ENCODE data around the gene XKR7.
A peak's percentile ranks its signal among the peaks of the same experiment; 100 is the strongest.
"Not testable (repeated sequence)": the region's sequence is repeated elsewhere in the genome, so short reads cannot be mapped to it uniquely, and the experiment has no call there.

The XKR7 gene, protein sequence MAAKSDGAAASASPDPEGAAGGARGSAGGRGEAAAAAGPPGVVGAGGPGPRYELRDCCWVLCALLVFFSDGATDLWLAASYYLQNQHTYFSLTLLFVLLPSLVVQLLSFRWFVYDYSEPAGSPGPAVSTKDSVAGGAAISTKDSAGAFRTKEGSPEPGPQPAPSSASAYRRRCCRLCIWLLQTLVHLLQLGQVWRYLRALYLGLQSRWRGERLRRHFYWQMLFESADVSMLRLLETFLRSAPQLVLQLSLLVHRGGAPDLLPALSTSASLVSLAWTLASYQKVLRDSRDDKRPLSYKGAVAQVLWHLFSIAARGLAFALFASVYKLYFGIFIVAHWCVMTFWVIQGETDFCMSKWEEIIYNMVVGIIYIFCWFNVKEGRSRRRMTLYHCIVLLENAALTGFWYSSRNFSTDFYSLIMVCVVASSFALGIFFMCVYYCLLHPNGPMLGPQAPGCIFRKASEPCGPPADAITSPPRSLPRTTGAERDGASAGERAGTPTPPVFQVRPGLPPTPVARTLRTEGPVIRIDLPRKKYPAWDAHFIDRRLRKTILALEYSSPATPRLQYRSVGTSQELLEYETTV

DNA sequence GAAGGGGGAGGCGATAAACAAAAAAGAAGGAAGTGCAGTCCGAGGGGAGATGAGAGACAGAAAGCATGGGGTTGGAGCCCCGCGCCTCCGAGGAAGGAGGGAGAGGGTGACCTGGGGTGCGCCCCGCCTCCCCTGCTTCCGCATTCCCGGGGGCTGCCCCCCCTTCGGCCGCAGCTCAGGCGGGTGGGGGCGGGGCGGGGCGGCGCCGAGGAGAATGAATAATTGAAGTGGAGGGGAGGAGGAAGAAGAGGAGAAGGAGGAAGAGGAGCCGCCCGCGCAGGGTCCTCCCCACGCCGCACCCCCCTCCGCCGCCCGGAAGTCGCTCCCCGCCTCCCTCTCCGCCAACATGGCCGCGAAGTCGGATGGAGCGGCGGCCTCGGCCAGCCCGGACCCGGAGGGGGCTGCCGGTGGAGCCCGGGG is at the start of gene XKR7:
XKR7 (plus strand) TSS at position 322 of the 420 bp plus-strand sequence; CDS start at position 347, 25 bp downstream.
- Mint-ChIP-seq H3K9me3 (no peaks in the 10 kb centered on the region), H3K27ac (peak within 1 kb of the TSS; percentile 65), H3K27me3 (peaks cover 45% of the 10 kb centered on the region), H3K36me3 (peaks cover 2% of the 10 kb centered on the region), H3K4me3 (peak within 1 kb of the TSS; percentile 89), H3K4me1 (peaks cover 9% of the 10 kb centered on the region)

DNA sequence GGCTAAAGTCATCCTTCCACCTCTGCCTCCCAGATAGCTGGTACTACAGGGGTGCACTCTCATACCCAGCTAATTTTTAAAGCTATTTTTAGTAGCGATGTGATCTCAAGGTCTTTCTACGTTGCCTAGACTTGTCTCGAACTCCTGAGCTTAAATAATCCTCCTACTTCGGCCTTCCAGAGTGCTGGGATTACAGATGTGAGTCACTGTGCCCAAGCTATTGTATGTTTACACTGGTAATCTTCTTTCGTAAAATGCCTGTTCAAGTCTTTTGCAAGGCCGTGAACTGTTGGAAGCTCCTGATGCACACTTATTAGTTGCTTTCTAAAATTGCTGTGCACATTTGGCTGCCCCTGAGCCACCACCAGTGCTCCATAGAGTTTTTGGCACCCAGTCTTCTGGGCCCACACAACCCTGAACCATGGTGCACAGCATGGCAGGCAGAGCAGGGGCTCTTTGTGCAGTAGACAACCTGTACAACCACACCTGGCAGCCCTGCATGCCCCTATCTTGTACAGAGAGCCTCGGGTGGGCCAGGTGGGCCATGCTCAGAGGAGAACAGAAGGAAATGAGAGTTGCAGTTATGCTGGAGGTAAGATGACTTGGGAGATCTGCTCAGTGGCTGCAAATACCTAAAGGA is 49.4 kb upstream of the XKR7 start:
- H3K36me3 Mint-ChIP-seq: no peaks in the 10 kb centered on the region
- H3K4me1 Mint-ChIP-seq: no peaks in the 10 kb centered on the region
- peaks cover 2% of the 10 kb centered on the region for H3K27me3 Mint-ChIP-seq
- no peak overlapping the region for H3K27ac Mint-ChIP-seq
- no peak overlapping the region for H3K4me3 Mint-ChIP-seq
- no peaks in the 10 kb centered on the region for H3K9me3 Mint-ChIP-seq

DNA sequence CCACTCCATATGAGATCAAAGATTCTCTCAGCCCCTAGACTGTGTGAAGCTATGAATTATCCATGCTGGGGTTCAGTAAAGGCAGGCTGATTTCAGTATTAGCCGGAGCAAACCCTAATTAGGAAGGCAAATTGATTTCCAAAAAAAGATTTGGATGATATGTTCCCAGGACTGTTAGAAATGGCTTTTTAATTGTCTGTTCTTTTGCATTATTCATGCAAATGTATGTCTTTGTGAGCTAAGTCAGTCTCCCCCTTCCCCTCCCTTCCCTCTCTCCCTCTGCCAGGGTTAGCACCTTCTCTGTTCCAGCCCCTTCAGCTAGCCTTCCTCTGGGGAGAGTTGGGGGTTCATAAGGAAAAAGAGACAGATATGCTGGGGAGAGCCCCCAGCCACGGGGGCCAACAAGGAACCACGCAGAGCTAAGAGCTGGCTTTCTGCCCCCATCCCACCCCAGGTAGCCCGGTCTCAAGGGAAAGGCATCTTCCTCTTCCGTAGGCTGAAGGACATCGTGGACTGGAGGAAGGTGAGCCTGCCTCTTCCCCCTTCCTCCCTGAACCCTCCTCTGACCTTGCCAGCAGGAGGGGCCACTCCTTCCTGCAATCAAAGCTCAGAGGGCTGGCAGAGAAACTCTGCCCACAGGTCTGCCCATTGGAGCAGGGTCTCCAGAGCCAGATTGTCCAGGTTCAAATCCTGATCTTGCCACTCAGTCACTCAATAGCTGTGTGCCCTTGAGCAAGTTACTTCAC is 48.4 kb upstream of the XKR7 start:
- Mint-ChIP-seq H3K4me1 (no peaks in the 10 kb centered on the region), H3K4me3 (no peak overlapping the region), H3K9me3 (no peaks in the 10 kb centered on the region), H3K27ac (no peak overlapping the region), H3K27me3 (peaks cover 4% of the 10 kb centered on the region), H3K36me3 (no peaks in the 10 kb centered on the region)

DNA sequence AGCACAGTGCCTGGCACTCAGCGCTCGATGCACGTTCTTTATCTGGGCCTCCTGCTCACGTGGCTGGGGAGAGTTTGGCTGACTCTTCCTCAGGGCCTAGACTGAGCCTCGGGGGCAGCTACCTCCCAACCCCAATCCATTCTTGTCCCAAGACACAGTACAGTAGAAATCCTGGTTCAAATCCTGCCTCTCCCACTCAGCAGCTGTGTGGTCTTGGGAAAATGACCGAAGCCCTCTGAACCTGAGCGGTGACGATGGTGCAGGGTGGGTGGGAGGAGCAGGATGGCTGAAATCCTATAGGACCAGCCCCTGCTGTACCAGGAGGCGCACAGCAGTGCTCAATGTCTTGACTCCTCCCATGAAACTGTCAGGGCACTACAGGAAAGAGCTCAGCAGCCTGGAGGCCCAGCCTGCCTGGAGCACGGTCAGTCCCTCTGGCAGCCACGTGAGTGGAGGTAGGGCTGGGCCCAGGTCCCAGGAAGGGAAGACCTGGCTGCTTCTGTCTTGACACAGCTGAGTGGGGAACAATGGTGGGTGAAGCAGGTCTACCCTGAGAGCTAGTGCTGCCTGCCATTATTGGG is 47.6 kb upstream of the XKR7 start:
- Mint-ChIP-seq H3K27ac (no peak overlapping the region), H3K4me3 (no peak overlapping the region), H3K4me1 (no peaks in the 10 kb centered on the region), H3K36me3 (no peaks in the 10 kb centered on the region), H3K9me3 (no peaks in the 10 kb centered on the region), H3K27me3 (peaks cover 6% of the 10 kb centered on the region)

DNA sequence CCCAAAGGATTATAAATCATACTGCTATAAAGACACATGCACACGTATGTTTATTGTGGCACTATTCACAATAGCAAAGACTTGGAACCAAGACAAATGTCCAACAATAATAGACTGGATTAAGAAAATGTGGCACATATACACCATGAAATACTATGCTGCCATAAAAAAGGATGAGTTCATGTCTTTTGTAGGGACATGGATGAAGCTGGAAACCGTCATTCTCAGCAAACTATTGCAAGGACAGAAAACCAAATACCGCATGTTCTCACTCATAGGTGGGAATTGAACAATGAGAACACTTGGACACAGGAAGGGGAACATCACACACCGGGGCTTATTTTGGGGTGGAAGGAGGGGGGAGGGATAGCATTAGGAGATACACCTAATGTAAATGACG is 46.5 kb upstream of the XKR7 start:
- H3K4me1 Mint-ChIP-seq, H3K36me3 Mint-ChIP-seq, H3K27me3 Mint-ChIP-seq, H3K4me3 Mint-ChIP-seq, H3K27ac Mint-ChIP-seq, H3K9me3 Mint-ChIP-seq: not testable (repeated sequence)

DNA sequence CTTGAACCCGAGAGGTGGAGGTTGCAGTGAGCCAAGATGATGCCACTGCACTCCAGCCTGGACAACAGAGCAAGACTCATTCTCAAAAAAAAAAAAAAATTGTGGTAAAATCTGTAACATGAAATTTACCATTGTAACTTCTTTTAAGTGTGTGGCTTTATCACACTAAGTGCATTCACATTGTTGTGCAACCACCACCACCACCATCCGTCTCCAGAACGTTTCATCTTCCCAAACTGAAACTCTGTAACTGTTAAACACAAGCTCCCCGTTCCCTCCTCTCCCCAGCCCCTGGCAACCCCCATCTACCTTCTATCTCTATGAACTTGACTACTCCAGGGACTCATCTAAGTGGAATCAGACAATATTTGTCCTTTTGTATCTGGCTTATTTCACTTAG is 45.8 kb upstream of the XKR7 start:
- Mint-ChIP-seq H3K9me3 (no peaks in the 10 kb centered on the region), H3K4me1 (no peaks in the 10 kb centered on the region), H3K4me3 (no peak overlapping the region), H3K27me3 (peaks cover 6% of the 10 kb centered on the region), H3K27ac (no peak overlapping the region), H3K36me3 (no peaks in the 10 kb centered on the region)

DNA sequence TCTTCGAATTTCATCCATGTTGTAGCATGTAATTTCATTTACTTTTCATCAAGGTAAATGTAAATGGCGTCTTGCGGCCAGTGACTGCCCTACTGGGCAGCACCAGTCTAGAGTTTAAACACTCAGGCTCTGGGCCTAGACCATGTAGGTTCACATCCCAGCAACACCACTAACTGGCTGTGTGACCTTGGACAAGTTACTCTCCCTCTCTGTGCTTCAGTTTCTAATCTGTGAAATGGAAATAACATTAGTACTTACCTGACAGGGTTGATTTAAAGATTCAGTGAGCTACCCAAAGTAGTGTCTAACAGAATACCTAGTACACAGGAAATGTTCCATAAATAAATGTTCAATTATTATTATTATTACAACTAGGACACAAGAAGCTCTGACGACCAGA is 45.4 kb upstream of the XKR7 start:
- Mint-ChIP-seq H3K27me3 (peaks cover 6% of the 10 kb centered on the region), H3K27ac (no peak overlapping the region), H3K36me3 (no peaks in the 10 kb centered on the region), H3K4me1 (no peaks in the 10 kb centered on the region), H3K4me3 (no peak overlapping the region), H3K9me3 (no peaks in the 10 kb centered on the region)

DNA sequence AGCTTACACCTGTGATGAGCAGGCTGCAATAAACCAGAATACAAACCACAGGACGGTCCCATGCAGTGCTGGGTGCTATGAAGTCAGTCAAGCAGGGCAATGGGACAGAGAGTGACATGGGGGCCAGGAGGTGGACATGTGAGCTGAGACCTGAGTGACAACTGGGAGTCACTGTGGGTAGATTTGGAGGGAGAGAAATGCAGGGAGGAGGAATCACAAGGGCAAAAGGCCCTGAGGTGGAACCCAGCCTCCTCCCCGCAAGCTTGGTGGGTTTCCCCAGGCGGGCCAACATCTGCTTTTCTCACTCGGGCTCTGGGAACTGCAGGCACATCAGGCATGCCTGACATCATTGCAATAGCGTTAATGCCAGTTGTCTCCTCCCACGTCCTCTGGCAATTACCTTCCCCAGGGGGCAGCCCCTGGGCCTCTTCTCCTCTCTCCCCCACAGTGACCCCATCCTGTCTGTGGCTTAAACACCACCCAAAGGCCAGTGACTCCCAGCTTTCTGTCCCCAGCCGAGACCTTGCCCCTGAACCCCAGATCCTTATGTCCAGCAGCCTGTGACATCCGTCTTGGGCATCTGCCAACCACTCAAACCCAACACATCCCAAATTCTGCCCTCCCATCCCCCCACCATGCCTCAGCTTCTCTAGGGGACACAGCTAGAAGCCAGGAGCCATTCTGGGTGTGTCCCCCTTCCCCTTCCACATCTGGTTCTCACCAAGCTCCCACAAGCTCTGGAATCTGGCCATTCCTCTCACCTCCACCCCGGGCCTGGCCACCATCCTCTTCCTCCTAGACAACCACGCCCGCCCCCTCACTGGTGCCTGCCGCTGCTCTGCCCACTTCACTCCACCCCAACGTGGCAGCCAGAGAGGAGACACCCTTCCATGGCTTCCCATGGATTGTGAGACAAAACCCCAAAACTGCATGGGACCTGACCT is 44.3 kb upstream of the XKR7 start:
- H3K4me1 Mint-ChIP-seq: no peaks in the 10 kb centered on the region
- H3K27ac Mint-ChIP-seq: no peak overlapping the region
- H3K36me3 Mint-ChIP-seq: no peaks in the 10 kb centered on the region
- H3K9me3 Mint-ChIP-seq: no peaks in the 10 kb centered on the region
- H3K4me3 Mint-ChIP-seq: no peak overlapping the region
- peaks cover 4% of the 10 kb centered on the region for H3K27me3 Mint-ChIP-seq

DNA sequence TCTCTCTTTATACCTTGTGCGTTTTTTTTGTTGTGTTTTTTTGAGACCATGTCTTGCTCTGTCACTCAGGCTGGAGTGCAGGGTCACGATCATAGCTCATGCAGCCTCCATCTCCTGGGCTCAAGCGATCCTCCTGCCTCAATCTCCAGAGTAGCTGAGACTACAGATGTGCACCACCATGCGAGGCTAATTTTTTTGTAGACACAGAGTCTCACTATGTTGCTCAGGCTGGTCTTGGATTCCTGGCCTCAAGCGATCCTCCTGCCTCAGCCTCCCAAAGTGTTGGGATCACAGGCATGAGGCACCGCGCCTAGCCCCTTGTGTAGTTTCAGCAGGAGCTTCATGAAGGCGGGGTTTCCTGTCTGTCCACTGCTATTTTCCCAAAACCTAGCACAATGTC is 43.4 kb upstream of the XKR7 start:
- H3K4me1 Mint-ChIP-seq: no peaks in the 10 kb centered on the region
- peaks cover 4% of the 10 kb centered on the region for H3K27me3 Mint-ChIP-seq
- no peaks in the 10 kb centered on the region for H3K9me3 Mint-ChIP-seq
- no peak overlapping the region for H3K27ac Mint-ChIP-seq
- no peaks in the 10 kb centered on the region for H3K36me3 Mint-ChIP-seq
- no peak overlapping the region for H3K4me3 Mint-ChIP-seq

DNA sequence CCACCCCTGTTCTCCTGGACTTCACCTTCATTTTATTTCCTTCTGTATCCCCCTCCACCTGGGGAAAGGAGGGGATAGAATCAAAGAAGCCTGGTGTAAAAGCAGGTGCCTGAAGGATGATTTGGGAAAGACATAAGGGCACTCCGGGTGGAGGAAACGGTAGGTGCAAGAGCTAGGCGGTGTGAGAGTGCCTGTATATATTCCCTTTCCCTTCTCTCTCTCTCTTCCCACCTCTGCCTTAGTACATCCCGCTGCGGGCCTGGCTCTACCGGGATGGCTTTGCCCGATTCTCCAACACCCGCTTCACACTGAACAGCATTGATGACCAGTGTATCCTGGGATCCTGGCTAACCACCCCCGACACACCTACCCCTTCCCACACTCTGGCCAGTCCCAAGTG is 42.3 kb upstream of the XKR7 start:
- H3K9me3 Mint-ChIP-seq: no peaks in the 10 kb centered on the region
- H3K4me3 Mint-ChIP-seq: no peak overlapping the region
- no peaks in the 10 kb centered on the region for H3K4me1 Mint-ChIP-seq
- no peaks in the 10 kb centered on the region for H3K36me3 Mint-ChIP-seq
- H3K27ac Mint-ChIP-seq: no peak overlapping the region
- peaks cover 4% of the 10 kb centered on the region for H3K27me3 Mint-ChIP-seq

DNA sequence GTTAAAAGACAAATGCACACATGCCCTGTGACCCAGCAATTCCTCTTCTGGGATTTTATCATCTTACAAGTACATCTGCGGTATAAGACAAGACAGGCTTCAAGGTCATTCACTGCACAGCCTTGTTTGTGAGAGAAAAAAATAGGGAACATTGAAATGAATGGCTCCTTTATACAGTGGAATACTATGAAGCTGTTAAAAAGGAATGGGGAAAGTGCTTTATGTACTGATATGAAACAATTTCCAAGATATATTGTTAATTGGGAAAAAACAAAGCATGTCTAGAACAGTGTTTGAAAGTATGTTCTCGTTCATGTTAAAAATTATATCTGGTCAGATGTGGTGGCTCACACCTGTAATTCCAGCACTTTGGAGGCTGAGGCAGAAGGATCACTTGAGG is 41.5 kb upstream of the XKR7 start:
- Mint-ChIP-seq H3K9me3 (no peaks in the 10 kb centered on the region), H3K4me3 (no peak overlapping the region), H3K27ac (no peak overlapping the region), H3K4me1 (no peaks in the 10 kb centered on the region), H3K27me3 (peaks cover 4% of the 10 kb centered on the region), H3K36me3 (no peaks in the 10 kb centered on the region)

DNA sequence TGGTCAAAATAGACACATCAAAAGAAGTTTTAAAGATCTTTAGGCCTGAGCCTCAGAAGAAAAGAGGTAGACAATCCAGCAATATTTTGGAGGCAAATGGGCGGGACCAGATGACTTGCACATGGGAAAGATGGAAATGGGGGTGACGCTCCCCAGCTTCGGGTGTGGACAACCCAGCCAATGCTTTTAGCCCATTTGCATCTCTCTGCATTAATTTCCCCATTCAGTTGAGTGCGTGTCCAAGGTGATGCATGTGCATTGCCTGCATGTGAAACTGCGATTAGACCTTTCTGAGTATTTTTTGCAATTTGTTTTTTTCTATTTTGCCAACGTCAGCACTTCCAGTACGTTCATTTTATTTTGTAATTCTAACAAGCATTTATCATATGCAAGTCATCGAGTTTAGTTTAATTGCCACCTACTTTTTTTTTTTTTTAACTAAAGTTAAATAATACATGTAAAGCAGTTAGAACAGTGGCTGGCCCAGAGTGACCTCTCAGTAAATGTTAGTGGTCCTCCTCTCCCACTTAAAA is 40.3 kb upstream of the XKR7 start:
- Mint-ChIP-seq H3K36me3 (no peaks in the 10 kb centered on the region), H3K4me3 (no peak overlapping the region), H3K9me3 (no peaks in the 10 kb centered on the region), H3K27me3 (peaks cover 4% of the 10 kb centered on the region), H3K4me1 (no peaks in the 10 kb centered on the region), H3K27ac (no peak overlapping the region)

DNA sequence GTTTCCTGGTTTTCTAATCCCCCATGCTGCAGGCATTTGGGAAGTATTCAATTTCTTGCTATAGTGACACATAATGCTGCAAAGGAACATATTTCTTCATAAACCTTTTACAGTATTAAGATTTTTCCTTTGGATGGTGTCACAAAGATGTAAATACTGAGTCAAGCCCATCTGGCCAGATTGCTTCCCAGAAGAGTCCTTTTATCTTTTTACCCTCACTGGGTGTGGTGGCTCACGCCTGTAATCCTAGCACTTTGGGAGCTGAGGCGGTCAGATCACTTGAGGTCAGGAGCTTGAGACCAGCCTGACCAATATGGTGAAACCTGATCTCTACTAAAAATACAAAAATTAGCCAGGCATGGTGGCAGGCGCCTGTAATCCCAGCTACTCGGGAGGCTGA is 38.3 kb upstream of the XKR7 start:
- H3K4me1 Mint-ChIP-seq, H3K9me3 Mint-ChIP-seq, H3K36me3 Mint-ChIP-seq: not testable (repeated sequence)

DNA sequence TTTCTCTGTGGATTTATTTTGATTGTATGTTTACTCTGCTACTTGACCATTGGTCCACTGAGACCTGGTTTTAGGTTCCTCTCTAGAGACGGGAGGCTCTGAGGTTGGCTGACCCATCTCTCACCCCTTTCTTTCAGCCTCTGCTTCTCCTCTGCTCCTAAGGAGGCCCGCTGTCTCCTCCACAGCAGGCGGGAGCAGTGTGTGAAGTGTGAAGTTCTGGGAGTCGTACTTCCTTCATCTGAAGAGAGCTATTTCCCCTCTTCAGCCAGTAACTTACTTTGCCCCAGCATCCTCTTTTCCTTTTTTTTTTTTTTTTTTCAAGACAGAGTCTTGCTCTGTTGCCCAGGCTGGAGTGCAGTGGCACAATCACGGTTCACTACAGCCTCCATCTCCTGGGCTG is 37.2 kb upstream of the XKR7 start:
- no peaks in the 10 kb centered on the region for H3K4me1 Mint-ChIP-seq
- H3K27ac Mint-ChIP-seq: no peak overlapping the region
- H3K9me3 Mint-ChIP-seq: no peaks in the 10 kb centered on the region
- H3K4me3 Mint-ChIP-seq: no peak overlapping the region
- H3K27me3 Mint-ChIP-seq: no peaks in the 10 kb centered on the region
- no peaks in the 10 kb centered on the region for H3K36me3 Mint-ChIP-seq

More for the DNA sequence above, 38.3 kb upstream of the XKR7 start:
- not testable (repeated sequence) for H3K27me3 Mint-ChIP-seq, H3K4me3 Mint-ChIP-seq, H3K27ac Mint-ChIP-seq
